GM23338 (cell line): ENCODE data around the gene HSD11B1L. TPM values are rescaled to one million over a fixed set of nuclear protein-coding genes. Genes with fewer than 3 reads are reported as not detected.

Experiments used
- ATAC-seq: fragments of 200-7000 bp; cut with Tn5 transposase; 3 replicates; pipeline ENCODE4 v1.9.1; 2020
- DNase-seq: peaks from one replicate; pipeline ENCODE4 v3.0.0-alpha.2; 2015; ENCODE audit warnings: low spot score
- H2AFZ ChIP-seq: fragments of 200-600 bp; sonication (generic); 2 replicates; pipeline ENCODE4 v1.8.0; 2016; ENCODE audit warnings: antibody characterized with exemption, mild to moderate bottlenecking, moderate library complexity
- H3F3A ChIP-seq: fragments of 200-600 bp; sonication (generic); replicated peaks from 2 replicates; pipeline ENCODE4 v1.8.0; 2017; ENCODE audit warnings: antibody characterized with exemption, mixed run types, low read depth
- H3K27ac ChIP-seq: fragments of 200-600 bp; sonication (generic); 2 replicates; pipeline ENCODE4 v1.6.1; 2016; ENCODE audit warnings: low read depth
- H3K27me3 ChIP-seq: fragments of 200-600 bp; sonication (generic); 2 replicates; pipeline ENCODE4 v1.8.0; 2016; ENCODE audit warnings: mild to moderate bottlenecking, mixed run types, moderate library complexity; ENCODE audit not compliant: insufficient read depth
- H3K36me3 ChIP-seq: fragments of 200-600 bp; sonication (generic); 2 replicates; pipeline ENCODE4 v1.8.0; 2016; ENCODE audit warnings: mild to moderate bottlenecking; ENCODE audit not compliant: insufficient read depth
- H3K4me1 ChIP-seq: fragments of 200-600 bp; sonication (generic); 2 replicates; pipeline ENCODE4 v1.8.0; 2016; ENCODE audit warnings: mild to moderate bottlenecking, moderate library complexity; ENCODE audit not compliant: insufficient read depth
- H3K4me2 ChIP-seq: fragments of 200-600 bp; sonication (generic); 2 replicates; pipeline ENCODE4 v1.7.1; 2017; ENCODE audit warnings: mixed run types
- H3K4me3 ChIP-seq: fragments of 200-600 bp; sonication (generic); 2 replicates; pipeline ENCODE4 v1.6.1; 2016; ENCODE audit warnings: mixed run types
- H3K79me2 ChIP-seq: fragments of 200-600 bp; sonication (generic); replicated peaks from 2 replicates; pipeline ENCODE4 v1.8.0; 2017; ENCODE audit warnings: mild to moderate bottlenecking; ENCODE audit not compliant: insufficient read depth
- H3K9me2 ChIP-seq: fragments of 200-600 bp; sonication (generic); 2 replicates; pipeline ENCODE4 v1.8.0; 2017; ENCODE audit not compliant: insufficient read depth
- H4K20me1 ChIP-seq: fragments of 200-600 bp; sonication (generic); replicated peaks from 2 replicates; pipeline ENCODE4 v1.8.0; 2017; ENCODE audit warnings: mild to moderate bottlenecking; ENCODE audit not compliant: insufficient read depth
- H3K27ac Mint-ChIP-seq: 2 replicates; pipeline ENCODE4 v1.8.0; 2020; ENCODE audit warnings: inconsistent platforms, mild to moderate bottlenecking, moderate library complexity, mixed read lengths
- H3K27me3 Mint-ChIP-seq: 3 replicates; pipeline ENCODE4 v1.8.0; 2022; ENCODE audit warnings: low read depth, mild to moderate bottlenecking, moderate library complexity, mixed read lengths, inconsistent platforms; ENCODE audit not compliant: insufficient read depth, poor library complexity
- H3K36me3 Mint-ChIP-seq: 3 replicates; pipeline ENCODE4 v1.8.0; 2021; ENCODE audit warnings: low read depth, mild to moderate bottlenecking, inconsistent platforms, moderate library complexity, mixed read lengths
- H3K4me1 Mint-ChIP-seq: 3 replicates; pipeline ENCODE4 v1.8.0; 2020; ENCODE audit warnings: mild to moderate bottlenecking, inconsistent platforms, mixed read lengths
- H3K4me3 Mint-ChIP-seq: 3 replicates; pipeline ENCODE4 v1.8.0; 2021; ENCODE audit warnings: moderate library complexity, mild to moderate bottlenecking, inconsistent platforms, mixed read lengths
- H3K9me3 Mint-ChIP-seq: 3 replicates; pipeline ENCODE4 v1.8.0; 2020; ENCODE audit warnings: moderate library complexity, mild to moderate bottlenecking, inconsistent platforms, mixed read lengths
- CTCF ChIP-seq, 2 experiments: fragments of 200-600 bp in 1 of 2; sonication (generic) in 1 of 2; conservative IDR thresholded peaks; 2 replicates each; pipeline versions ENCODE4 v1.5.1 to v1.6.1; 2016 to 2017; ENCODE audit warnings: antibody characterized with exemption in 2 of 2, low read depth in 2 of 2, mild to moderate bottlenecking in 2 of 2, moderate library complexity in 1 of 2
- EZH2 ChIP-seq: fragments of 200-600 bp; sonication (generic); IDR thresholded peaks from one replicate; pipeline ENCODE4 v1.8.0; 2017; ENCODE audit warnings: antibody characterized with exemption, mild to moderate bottlenecking, low read depth; ENCODE audit not compliant: unreplicated experiment
- EZH2phosphoT487 ChIP-seq: fragments of 200-600 bp; sonication (generic); IDR thresholded peaks from one replicate; pipeline ENCODE4 v1.8.1; 2018; ENCODE audit warnings: antibody characterized with exemption; ENCODE audit not compliant: unreplicated experiment
- JUNB ChIP-seq: IDR thresholded peaks from one replicate; pipeline ENCODE4 v1.6.1; 2016; ENCODE audit warnings: antibody characterized with exemption; ENCODE audit not compliant: unreplicated experiment
- NANOG ChIP-seq: IDR thresholded peaks from 2 replicates; pipeline ENCODE4 v1.6.1; 2016; ENCODE audit warnings: antibody characterized with exemption, borderline replicate concordance
- ZNF462 ChIP-seq: fragments of 250-450 bp; sonication (Bioruptor Pico); IDR thresholded peaks from 2 replicates; pipeline ENCODE4 v1.5.0; 2020; ENCODE audit warnings: mild to moderate bottlenecking, moderate library complexity
- polyA plus RNA-seq: library from polyadenylated mRNA; unstranded; fragments of >200 nt; fragmentation: Nextera tagmentation; extraction: Ambion mirVana; gene quantifications from 2 replicates; pipeline ENCODE4 v1.2.1, GENCODE V29; 2016
- total RNA-seq: library from RNA; depleted of rRNA; stranded (reverse); fragments of >200 nt; shearing (Covaris generic); gene quantifications from 2 replicates; pipeline ENCODE4 v1.2.3, GENCODE V29; 2014

The HSD11B1L gene
- total and polyA plus RNA-seq, 2 experiments from 2014 or later, result 12.9 to 18.4 TPM

DNA sequence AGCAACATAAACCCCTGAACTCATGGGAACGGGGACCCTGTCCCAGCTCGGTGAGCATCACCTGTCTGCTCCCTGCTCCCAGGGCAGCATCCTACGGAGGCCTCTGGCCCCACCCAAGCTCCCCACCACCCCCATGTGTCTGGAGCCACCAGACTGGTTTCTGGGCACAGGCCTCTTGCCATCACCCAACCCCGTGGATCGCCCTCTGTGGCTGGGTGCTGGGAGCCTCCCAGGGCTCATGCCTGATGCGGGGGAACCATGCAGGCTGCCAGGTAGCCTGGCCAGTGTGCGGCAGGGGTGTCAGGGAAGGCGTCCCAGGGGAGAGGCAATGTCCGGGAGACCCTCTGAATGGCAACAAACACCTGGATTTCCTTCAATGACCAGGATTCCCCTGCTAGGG is 3.2 kb upstream of the HSD11B1L start:
- no peak overlapping the region for H3K4me3 Mint-ChIP-seq
- Histone ChIP-seq H3K27ac (no peak overlapping the region), H3K4me3 (no peak overlapping the region), H2AFZ (no peak overlapping the region), H4K20me1 (no peaks in the 10 kb centered on the region; the same call in none of the 2 replicates), H3K27me3 (no peaks in the 10 kb centered on the region), H3F3A (0 out of 2 replicates have a peak, but pooled peaks cover 4% of the 10 kb centered on the region), H3K4me2 (no peak overlapping the region), H3K4me1 (no peaks in the 10 kb centered on the region; the same call in 1 of the 2 replicates), H3K9me2 (peaks cover 7% of the 10 kb centered on the region), H3K79me2 (no peaks in the 10 kb centered on the region), H3K36me3 (no peaks in the 10 kb centered on the region)
- no peak for ATAC-seq
- H3K27ac Mint-ChIP-seq, result no peak overlapping the region
- TF ChIP-seq EZH2, result no peak
- no peak for TF ChIP-seq JUNB
- DNase-seq, result no peak
- H3K4me1 Mint-ChIP-seq, result peaks cover 17% of the 10 kb centered on the region
- H3K9me3 Mint-ChIP-seq, result no peaks in the 10 kb centered on the region
- H3K27me3 Mint-ChIP-seq, result peaks cover 36% of the 10 kb centered on the region
- peaks cover 12% of the 10 kb centered on the region for H3K36me3 Mint-ChIP-seq

DNA sequence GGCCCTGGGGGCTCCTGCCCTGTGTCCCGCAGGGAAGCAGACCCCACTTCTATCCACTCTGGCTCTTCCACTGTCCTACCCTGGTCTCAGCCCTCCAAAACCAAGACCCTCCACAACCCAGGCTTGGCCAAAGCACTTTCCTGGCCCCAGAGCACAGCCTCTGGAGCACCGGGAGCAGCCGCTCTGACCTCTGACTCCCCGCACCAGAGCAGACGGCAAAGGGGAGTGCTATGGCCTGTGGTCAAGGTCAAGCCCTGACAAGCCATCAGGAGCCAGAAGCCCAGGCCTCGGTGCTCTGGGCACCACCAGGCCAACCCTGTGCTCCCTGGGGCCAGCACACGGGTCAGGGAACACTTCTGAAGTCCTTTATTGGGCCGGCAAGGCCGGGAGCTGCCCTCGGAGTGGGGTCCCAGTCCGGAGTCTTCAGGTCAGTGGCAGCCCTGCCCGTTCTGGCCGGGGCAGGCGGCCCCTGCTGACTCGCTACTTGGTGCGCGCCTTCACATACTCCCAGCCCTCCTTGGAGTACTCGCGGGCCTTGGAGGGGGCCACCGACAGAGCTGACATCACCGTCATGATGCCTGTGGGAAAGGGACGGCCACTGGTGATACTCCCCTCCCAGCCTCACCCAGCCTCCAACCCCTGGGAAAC is 2.6 kb upstream of the HSD11B1L start:
- Histone ChIP-seq H3K9me2 (peaks cover 7% of the 10 kb centered on the region), H3K4me2 (no peak overlapping the region), H3K36me3 (no peaks in the 10 kb centered on the region), H3F3A (0 out of 2 replicates have a peak, but pooled peaks cover 4% of the 10 kb centered on the region), H3K27me3 (no peaks in the 10 kb centered on the region), H3K27ac (no peak overlapping the region), H3K79me2 (no peaks in the 10 kb centered on the region), H4K20me1 (no peaks in the 10 kb centered on the region; the same call in none of the 2 replicates), H3K4me3 (no peak overlapping the region), H2AFZ (no peak overlapping the region), H3K4me1 (no peaks in the 10 kb centered on the region; the same call in 1 of the 2 replicates)
- Mint-ChIP-seq H3K9me3 (no peaks in the 10 kb centered on the region), H3K27me3 (peaks cover 34% of the 10 kb centered on the region), H3K36me3 (peaks cover 5% of the 10 kb centered on the region), H3K4me1 (peaks cover 17% of the 10 kb centered on the region), H3K27ac (no peak overlapping the region), H3K4me3 (no peak overlapping the region)
- ATAC-seq, result no peak
- DNase-seq, result no peak
- TF ChIP-seq CTCF (conservative IDR thresholded peaks at IDR 0.05; ENCODE audit: low read depth in 2 of 2) (no peak), NANOG (no peak), ZNF462 (CRISPR knock-in tag) (no peak), EZH2 (no peak), EZH2phosphoT487 (no peak)
